ENCODE results near the gene SSB.
"Not testable (repeated sequence)": the region's sequence is repeated elsewhere in the genome, so short reads cannot be mapped to it uniquely, and the experiment has no call there.

Gene SSB

DNA sequence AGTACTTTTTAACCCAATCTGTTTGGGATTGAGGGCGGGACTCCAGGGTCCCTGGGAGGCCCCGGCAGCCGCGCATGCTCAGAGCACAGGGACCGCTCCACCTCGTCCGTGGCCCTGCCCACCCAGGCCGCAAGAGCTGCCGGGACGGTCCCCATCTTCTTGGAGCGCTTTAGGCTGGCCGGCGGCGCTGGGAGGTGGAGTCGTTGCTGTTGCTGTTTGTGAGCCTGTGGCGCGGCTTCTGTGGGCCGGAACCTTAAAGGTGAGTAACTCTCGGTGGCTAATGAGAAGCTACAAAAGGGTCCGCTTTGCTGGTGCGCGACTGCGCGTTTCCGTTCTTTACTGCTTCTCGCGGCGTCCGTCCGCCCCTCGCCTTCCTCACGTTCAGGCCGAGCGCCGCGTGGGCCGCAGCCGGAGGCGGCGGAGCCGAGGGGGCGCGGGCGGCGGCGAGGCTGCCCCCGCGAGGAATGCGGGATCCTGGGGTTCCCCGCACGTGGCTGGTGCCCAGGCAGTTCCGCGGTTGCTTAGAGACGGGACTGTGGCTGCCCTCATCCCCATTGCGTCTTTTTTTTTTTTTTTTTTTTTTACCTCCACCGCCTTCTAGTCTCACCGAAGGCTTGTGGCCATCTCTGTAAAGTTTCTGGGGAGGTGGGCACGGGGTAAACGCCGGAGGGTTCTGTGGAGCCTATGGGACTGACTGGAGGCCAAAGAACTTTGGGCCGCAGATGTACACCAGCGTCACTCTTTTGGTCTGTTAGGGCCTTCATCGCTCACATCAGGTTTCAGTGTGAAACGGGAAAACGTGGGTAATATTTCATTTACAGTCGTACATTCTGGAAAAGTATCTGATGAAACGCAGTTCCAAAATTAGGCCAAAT lies at the start of gene SSB:
SSB (plus strand) TSS at position 154 of the 875 bp plus-strand sequence. CDS start 2,090 bp downstream, outside the sequence.
- peak; percentile 90 for DNase-seq

DNA sequence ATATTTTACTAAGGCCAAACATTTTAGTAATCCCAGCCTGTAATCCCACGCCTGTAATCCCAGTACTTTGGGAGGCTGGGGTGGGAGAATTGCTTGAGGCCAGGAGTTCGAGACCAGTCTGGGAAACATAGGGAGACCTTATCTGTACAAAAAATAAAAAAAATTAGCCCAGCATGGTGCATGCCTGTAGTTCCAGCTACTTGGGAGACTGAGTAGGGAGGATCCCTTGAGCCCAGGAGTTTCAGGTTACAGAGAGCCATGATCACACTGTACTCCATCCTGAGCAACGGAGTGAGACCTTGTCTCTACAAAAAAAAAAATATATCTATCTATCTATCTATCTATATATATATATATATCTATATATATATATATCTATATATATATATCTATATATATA lies 45.9 kb upstream of the SSB start:
- no peak for DNase-seq

DNA sequence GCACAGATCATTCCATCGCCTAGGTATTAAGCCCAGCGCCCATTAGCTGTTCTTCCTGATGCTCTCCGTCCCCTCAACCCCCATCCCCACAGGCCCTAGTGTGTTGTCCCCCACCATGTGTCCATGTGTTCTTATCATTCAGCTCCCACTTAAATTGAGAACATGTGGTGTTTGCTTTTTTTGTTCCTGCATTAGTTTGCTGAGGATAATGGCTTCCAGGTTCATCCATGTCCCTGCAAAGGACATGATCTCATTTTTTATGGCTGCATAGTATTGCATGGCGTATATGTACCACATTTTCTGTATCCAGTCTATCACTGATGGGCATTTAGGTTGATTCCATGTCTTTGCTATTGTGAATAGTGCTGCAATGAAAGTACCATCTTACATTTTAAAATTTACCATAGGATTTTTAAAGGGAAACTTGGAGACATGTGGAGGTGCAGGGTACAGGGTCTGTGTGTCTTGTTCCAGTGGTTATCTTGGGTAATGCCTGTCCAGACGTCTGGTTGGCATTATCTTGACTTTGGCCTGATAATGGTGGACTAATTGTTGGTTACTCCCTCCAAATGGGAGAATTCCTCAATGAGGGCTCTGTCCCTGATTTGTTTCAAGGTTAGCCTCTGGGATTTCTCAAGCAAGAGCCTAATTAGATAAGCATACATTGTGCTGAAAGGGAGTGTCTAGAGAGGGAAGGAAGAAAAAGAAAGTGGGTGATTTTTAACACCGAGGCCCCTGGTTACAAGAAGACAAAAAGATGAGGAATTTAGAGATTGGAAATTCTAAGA lies 43.4 kb upstream of the SSB start:
- no peak for DNase-seq

DNA sequence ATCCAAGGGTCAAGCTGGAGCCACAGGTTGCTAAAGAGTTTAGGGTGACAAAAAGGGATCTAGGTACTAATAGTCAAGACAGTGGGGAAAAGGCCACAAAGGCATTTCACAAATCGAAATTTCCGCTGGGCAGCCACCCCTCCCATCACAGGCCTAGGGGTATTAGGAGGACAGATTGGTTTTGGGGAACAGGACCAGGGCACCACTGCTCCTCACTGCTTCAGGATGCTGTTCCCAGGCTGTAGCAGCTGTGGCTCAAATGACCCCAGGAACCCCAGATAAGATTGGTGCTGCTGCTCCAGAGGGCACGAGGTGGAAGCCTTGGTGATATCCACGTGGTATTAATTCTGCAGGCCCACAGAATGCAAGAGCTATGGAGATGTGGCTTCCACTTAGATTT lies 42.3 kb upstream of the SSB start:
- DNase-seq: no peak

DNA sequence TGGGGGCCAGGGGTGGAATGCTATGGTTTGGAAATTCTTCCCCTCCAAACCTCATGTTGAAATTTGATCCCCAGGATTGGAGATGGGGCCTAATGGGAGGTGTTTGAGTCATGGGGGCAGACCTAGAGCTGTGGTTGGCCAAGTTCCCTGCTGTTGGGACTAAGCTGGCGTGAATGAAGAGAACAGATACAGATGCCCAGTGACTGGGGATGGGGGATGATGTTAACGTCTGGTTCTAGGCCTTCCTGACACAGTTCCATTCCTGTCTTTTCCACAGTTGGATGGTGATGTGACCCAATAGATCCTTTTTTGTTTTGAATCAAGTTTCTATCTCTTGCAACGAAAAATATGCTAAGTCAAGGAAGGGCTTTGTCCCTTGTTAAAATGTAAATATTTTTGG lies 41.3 kb upstream of the SSB start:
- no peak for DNase-seq

DNA sequence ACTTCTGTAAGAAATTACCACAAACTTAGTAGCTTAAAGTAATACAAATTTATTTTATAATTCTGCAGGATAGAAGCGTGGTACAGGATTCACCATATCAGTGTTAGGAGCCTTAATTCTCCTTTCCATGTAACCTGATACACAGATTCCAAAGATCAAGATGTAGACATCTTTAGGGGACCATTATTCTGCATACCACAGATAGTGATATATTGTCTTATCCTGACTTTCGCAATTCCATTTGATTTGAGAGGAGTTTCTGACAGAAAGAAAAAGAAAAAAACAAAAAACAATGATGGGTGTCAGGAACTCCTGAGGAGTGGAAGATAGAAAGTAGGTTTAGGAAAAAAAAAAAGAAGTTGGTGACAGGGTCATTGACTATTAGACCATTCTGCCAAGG lies 40.9 kb upstream of the SSB start:
- DNase-seq: no peak

DNA sequence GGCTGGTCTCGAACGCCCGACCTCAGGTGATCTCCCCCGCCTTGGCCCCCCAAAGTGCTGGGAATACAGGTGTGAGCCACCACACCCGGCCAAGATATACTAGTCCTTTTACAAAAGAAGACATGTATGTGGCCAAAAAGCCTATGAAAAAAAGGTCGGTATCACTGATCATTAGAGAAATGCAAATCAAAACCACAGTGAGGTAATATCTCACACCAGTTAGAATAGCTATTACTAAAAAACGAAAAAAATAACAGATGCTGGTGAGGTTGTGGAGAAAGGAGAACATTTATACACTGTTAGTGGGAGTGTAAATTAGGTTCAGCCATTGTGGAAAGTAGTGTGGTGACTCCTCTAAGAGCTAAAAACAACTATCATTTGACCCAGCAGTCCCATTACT lies 38.7 kb upstream of the SSB start:
- DNase-seq: no peak

DNA sequence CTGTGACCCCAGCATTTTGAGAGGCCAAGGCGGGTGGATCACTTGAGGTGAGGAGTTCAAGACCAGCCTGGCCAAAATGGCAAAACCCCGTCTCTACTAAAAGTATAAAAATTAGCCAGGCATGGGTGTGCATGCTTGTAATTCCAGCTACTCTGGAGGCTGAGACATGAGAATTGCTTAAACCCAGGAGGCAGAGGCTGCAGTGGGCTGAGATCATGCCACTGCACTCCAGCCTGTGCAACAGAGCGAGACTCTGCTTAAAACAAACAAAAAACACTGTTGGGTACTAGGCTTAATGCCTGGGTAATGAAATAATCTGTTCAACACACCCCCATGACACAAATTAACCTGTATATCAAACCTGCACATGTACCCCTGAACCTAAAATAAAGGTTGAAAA lies 37.9 kb upstream of the SSB start:
- not testable (repeated sequence) for DNase-seq

DNA sequence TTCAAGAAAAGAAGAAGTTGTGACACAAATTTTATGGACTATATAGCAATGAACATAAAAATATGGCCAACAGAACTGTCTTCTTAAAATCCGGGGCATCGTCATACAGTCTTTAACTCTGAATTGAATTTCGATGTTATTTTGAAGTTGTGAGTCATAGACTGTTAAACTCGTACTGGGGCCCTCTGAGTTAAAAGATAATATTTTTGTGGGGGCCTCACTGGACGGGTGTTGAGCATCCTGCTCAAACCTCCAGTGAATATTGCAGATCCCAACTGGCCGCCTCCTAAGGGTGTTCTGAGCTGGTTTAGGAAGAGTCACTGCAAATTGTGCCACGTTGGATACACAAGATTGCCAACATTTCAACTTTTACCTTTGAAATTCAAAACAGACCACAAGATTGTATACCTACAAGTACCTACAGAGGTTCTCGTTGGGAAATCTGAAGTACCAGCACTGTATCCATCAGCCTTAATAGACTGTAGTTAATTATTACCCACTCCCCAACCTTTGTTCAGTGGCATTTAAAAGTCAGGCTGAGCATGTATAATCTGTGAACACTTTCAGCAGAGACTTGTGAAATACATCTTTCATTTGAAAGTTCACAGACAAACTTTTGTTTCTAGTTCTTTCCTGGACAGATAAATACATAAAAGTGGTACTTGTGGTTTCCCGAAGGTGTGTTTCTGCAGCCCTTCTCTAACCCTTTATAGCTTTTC lies 37.3 kb upstream of the SSB start:
- DNase-seq: no peak

DNA sequence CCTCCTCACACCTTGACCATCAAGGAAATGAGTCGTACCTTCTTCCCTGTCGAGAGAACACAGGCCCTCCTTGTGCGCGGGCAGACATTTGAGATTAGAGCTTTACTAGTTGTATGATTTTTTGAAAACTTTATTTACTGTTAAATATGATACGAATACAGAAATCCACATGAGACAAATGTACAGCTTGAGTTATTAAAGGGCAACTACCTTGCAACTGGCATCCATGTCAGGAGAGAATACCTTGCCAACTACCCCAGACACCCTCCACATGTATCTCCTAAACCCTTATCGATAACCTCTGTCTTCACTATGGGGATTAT lies 36.7 kb upstream of the SSB start:
- no peak for DNase-seq

DNA sequence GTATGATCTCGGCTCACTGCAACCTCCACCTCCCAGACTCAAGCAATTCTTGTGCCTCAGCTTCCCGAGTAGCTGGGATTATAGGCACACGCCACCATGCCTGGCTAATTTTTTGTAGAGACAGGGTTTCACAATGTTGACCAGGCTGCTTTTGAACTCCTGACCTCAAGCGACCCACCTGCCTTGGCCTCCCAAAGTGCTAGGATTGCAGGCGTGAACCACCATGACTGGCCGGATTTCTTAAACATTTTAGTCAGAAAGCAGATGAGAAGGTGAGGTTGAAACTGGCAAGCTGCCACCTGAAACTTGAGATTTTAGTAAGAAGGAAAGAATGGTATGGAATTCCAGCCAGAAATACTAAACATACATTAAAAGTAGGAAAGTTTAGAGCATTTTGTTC lies 33.1 kb upstream of the SSB start:
- DNase-seq: no peak

DNA sequence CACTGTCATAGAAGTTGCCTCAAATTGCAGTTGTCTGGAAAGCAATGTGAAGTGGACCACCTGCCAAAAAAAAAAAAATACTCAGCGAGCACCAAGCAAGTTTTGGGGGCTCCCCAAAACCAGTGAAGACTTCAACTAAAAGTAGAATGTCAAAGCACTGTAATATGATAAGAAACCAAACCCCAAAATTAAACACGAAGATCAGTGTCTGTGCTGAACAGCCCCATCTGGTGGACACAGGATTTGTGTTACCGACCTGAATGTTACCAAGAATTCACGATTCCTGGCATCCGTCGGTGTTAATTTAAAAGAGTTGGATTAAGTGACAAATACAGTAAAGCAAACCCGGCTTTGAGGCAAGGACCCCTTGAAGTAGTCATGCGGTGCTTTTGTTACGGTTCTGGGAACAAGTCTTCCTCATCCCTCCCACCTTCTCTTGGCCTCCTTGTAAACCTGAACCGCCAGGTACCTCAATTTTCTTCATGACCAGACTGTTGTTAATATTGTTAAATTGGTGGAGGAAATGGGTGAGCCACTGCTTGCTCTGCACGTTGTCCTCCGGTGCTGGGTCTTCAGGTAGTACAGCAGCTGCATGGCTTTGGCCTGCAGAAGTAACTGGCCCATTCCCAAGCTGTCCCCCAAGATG lies 31.3 kb upstream of the SSB start:
- peak; percentile 50 for DNase-seq

DNA sequence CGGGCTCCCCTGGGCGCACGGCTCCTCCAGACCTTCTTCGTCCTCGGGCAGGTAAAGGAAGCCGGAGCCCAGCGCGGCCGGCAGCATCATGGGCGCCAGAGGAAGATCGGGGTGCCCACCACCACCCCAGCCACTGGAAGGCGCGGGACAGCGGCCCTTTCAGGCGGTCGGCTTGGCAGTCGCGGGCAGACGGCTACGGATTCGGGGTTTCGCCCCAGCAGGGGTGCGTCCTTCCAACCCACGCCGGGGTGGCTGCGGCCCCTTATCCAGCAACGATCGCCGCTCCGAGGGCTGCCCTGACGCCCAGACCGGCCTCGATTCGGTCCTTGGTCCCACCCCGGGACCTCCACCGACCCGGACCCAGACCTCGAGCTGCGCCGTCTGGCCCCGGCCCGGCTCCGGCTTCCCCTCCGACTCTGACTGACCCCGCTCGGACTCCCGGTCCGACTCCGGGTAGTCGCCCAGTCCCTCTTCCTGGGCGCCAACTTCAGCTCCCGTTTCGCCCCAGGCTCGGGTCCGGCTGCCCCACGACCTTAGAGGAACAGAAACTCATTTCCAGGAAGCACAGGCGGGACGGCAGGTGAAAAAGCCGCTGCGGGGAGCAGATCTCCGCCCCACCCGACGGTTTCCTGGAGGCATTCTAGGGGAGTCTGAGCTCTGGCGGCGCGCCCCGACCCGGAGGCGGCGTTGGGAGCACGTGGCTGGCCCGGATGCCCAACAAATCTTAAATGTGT lies 30.2 kb upstream of the SSB start:
- no peak for DNase-seq

DNA sequence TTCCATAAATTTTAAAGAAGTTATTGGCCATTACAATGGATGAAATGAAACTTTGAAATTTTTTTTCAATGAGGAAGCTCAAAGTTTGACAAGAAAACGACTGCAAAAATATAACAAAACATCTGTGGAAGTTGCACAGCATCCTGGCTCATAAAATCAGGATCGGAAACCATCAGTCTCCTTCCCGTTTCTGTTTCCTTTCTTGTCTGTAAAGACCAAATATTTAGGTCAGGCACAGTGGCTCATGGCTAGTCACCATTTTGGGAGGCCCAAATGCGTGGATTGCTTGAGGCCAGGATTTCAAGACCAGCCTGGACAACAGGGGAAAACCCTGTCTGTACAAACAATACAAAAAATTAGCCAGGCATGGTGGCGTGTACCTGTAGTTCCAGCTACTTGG lies 27.6 kb upstream of the SSB start:
- DNase-seq: no peak

DNA sequence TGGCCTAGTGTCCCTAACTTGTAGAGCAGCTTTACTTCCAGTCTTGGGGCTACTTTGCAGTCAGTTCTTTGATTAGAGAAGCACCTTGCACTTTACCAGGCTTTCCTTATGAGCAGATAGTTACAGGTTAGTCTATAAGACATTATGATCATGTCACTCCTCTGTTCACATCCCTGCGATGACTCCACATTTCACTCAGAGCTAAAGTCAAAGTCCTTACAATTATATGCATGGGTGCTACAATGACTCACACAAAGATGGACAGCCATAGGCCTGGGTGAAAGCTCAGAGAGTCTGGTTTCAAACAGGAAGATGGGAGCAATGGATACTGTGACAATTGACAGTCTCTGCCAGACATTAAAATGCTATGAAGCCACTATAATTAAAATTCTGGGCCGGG lies 27.1 kb upstream of the SSB start:
- no peak for DNase-seq

DNA sequence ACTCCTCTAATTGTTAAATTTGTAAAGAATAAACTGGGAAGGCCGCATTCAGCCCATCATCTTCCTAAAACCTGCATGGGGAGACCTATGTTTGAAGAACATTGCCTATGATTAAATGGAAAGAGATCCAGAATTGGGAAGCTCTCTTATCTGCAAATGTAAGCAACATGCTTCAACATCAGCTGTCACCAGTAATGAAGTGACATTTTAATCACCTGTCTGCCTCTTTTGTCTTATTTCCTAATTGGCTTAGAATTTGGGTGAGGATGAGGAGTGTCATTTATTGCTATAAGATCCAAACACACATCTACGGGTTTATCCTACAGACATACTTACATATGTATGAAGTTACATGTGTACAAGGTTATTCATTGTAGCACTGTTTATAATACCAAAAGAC lies 26.0 kb upstream of the SSB start:
- no peak for DNase-seq

DNA sequence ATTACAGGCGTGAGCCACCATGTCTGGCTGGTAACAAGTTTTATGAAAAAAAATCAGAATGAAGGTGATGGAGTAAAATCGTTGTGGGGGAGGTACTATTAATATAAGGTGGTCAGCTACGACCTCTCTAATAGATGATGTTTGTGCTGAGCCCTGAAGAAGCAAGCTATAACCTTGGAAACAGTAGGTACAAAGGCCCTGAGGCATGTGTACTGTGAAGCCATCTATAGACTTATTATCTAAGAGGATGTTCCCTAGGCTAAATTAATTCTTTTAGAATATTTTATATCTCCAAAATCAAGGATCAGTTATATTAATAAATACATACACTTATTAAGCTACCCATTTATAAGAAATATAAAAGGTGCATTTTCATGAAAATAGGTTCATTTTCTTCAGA lies 23.3 kb upstream of the SSB start:
- no peak for DNase-seq

DNA sequence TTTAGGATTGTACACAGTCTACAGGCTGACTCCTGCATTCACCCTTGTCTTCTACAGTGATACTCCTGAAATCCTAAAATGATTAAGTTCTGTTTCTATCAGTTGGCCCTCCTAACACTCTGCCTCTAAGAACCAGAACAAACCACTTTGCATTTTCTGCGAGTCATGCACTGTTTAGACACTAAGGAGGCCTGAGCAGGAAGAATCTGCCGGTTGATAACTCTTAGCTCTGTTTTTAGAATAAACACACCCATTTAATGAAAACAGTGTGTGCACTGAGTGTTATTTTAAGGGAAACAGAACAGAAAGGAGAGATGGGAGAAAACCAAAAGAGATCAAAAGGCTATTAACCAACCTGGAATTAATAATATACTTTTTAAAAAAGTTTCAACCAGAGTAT lies 22.9 kb upstream of the SSB start:
- no peak for DNase-seq

DNA sequence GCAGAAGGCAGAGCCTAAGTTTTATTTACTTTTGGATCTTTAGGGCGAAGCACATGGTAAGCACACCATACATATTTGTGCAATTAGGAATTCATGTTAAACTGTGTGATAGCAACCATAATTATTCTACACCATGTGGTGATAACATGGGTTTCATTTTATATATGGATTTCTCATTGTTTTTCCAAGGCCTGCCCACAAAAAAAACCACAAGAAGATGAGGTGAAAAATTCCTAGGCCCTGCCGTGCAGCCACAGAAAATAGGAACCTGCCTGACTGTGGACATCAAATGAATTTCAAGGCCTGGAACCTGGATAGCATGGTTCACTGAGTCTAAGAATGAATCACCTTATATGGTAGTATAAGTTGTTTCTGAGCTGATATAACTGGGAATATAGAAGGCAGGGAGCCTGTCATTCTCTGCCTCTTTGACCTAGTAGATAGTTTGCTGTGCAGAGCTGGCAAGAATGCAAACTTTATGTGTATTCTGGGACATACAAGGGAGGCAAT lies 22.4 kb upstream of the SSB start:
- no peak for DNase-seq

DNA sequence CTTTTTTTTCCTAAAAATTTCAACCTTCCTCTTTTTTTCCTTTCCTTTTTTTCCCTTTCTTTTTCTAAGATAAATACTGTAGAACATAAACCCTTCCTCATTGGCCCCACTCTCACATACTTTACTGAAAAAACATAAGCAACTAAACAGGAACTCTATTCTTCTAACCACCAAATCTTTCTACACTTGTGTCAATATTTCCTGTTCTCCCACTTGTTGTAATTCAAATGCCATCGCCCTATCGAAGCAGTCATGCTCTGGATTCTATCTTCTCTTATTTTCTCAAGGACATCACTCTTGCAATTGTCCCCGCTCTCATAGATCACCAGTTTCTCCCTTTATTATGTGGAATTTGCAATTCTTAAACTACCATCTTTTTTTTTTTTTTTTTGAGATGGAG lies 20.2 kb upstream of the SSB start:
- no peak for DNase-seq

DNA sequence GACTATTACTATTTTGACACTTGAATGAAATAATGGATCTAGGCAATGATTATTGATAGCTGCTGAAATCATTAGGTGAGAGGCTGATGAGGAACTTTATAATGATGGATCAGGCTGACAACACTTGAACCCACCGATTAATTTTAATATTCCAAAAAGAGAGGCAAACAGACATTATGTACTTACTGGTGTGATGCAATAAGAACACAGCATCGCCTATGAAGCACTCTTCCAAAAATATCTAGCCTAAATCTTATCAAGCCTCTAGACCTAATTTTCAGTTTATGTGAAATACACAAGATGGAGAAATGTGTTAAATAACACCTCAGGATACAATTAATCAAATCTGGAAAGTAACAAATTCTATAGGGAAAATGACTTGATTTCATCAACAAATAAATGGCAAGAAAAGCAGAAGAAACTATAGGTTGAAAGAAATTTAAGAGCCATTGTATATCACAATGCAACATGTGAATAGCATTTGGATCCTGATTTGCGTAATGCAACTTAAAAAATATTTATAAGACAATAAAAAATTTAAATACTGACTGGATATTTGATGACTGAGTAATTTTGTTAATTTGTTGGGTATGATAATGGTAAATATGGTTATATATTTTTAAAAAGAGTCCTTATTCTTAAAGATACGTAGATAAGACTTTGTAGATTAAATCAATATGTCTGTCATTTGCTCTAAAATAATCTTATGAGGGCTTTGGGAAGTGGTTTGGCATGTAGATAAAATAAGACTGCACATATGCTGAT lies 17.2 kb upstream of the SSB start:
- no peak for DNase-seq

DNA sequence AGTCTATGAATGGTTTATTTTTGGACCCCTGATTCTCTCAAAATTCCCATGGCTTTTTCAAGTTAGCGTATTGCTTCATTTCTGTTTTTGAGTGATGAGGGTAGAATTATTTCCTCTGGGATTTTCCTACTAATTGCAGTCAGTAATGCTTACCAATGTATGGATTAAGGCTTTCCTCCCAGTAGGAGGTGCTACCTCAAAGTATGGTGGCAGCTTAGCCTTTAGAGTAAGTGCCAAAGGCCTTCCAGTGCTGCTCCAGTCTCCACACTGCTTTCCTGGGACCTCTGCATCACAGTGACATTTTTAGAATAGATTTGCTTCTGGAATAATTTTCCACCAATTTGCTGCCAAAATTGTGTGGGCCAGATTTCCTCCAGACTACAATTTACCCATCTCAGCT lies 16.2 kb upstream of the SSB start:
- DNase-seq: no peak
